SU-DHL-6 (cell line): ENCODE data around the gene NINJ2.

ENCODE experiments used
- CTCF ChIP-seq: fragments of 200-600 bp; sonication (generic); IDR thresholded peaks from one replicate; pipeline ENCODE4 v1.5.1; 2017; ENCODE audit warnings: antibody characterized with exemption, mild to moderate bottlenecking, low read length, moderate library complexity; ENCODE audit not compliant: insufficient read depth, poor library complexity, severe bottlenecking
- EZH2phosphoT487 ChIP-seq: fragments of 200-600 bp; sonication (generic), shearing (Covaris generic); conservative IDR thresholded peaks from 2 replicates; pipeline ENCODE4 v1.6.1; 2018; ENCODE audit warnings: mild to moderate bottlenecking, antibody characterized with exemption, low read length, moderate library complexity, mixed read lengths

- no peak for TF ChIP-seq CTCF
- no peak for TF ChIP-seq EZH2phosphoT487
Measured at GRCh38 chr12:561908-562593, 101.2 kb downstream of the NINJ2 start.
